NK-92 (cell line): ENCODE results near the gene TIMM10.

Experiments used
- DNase-seq: peaks from one replicate; lab custom pipeline; 2025; ENCODE audit not compliant: unreplicated experiment; lab: John Stamatoyannopoulos, UW

Gene TIMM10, protein sequence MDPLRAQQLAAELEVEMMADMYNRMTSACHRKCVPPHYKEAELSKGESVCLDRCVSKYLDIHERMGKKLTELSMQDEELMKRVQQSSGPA

DNA sequence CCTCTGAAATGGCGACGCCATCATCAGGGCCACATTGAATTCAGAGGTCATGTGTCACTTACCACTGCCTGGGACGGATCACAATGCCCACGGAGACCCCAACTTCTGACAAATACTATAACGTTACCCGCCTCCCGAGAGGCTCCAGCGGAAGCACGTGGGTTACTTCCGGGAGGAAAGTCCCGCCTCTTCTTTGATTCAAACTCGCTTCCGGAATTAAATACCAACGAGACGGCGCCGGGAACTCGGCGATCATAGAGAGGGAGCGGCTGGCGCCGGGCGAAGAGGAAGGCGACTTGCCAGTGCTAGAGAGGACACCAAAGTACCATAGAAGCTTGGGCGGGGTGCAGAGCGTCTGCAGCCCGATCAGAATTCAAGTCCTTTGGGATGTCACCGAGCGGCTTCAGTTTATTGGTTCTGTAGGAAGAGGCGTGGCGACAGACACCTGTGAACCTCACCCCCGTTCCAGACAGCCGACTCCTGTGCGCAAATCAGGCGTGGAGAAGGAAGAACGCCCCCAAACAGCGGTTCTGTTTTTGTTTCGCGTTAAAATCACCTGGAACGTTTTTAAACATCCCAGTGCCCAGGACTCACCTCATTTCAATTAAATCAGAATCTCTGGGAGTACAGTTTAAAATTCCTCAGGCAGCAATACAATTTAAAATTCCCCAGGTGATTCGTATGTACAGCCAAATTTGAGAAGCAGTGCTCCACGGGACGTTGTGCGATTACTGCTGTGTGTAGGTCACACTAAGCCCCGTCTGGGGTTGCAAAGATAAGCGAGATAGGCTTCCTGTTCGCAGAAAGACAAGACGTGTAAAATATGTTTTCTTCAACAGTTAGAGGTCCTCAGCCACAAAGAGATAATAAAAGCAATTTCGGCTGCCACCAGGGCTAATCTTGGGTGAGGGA, at the start of gene TIMM10:
Gene TIMM10, minus strand, starts transcription at position 159 of the 912 bp plus-strand sequence. CDS start 565 bp downstream, outside the sequence.
- DNase-seq: peak; percentile 82

- no peak for DNase-seq
Observed at GRCh38 chr11:57574061-57574460, 43.5 kb upstream of the TIMM10 start.

DNA sequence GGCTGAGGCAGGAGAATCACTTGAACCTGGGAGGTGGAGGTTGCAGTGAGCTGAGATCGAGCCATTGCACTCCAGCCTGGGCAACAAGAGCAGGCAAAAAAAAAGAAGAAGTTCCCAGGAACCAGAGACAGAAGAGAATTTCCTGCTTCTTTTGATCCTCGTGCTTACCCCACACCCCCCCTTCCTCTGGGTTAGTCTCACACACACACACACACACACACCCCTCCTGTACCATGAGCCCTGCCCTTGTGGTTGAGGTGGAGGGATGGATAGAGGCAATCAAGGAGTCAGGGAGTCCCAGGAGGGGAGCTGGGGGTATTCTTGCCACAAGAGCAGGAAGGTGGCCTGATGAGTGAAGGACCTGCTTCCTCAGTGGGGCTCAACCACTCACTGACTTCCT, 41.1 kb upstream of the TIMM10 start:
- no peak for DNase-seq

GRCh38 chr11:57568330-57568766, 37.8 kb upstream of the TIMM10 start:
- DNase-seq: no peak

DNA sequence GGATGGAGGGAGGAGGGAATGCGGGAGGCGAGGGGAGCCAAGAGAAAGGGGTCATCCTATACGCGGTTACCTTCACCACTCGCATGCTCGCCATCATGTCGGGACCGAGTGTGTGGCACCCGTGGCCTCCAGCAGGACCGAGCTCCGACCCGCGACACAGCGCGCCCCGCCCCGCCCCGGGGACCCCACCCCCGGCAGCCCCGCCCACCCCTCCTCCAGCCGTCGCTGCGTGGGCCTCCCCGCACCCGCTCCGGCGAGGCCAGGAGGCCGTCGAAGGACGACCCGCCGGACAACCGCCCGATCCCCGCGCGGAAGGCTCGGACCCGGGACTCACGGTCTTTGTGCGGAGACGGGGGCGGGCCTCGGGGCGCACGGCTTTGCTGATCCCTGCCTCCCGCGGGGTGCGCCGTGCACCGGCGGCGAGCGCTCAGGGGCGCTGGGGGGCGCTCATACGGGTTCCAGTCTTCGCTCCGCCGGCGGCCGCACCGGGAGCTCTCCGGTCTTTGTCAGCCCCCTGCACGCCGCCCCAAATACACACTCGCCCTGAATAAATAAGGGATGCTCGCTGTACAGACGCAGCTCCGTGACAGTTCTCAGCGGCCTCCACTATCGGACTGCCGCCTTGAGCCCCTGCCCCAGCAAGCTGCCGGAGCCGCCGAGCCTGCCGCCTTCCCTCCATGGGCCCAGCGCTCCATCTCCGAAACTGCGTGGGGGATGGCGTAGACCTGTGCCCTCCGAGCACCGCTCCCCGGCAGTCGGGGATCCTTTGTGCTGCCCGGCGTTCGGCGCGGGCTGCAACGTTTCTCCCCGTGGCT, 37.2 kb upstream of the TIMM10 start, which contains the start of gene UBE2L6:
Gene UBE2L6, minus strand, starts transcription at position 158 of the 815 bp plus-strand sequence. Its CDS starts 61 bp downstream, at position 97.
- no peak for DNase-seq

DNA sequence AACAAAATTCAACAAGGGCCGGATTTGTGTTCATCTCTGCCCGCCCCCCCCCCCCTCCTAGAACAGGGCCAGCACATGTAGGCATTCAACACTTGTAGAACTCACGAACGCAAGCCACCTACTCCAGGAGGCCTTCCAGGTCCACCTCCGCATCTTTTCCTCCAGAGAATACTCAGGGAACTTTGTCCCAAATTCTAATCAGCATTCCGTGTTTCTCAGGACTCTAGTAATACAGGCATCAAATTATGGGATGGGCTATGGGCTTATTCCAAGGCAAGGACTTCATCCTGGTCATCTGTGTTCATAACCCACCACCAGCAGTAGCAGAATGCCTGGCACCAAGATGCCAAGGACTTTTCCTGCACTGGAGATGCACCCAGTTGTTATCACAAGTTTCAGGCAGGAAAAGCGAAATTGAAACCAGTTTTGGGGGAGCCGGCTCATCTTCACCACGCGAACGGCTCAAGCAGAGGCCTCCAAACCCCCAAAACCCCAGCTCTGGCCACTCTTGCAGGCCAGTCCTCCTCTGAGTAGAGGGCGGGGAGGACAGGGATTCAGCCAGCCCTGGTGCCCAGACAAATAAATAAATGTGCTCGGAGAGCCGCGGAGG, 36.5 kb upstream of the TIMM10 start:
- DNase-seq: no peak

GRCh38 chr11:57566005-57566904, 35.7 kb upstream of the TIMM10 start:
- DNase-seq: no peak

GRCh38 chr11:57562596-57562995, 32.0 kb upstream of the TIMM10 start:
- DNase-seq: no peak

DNA sequence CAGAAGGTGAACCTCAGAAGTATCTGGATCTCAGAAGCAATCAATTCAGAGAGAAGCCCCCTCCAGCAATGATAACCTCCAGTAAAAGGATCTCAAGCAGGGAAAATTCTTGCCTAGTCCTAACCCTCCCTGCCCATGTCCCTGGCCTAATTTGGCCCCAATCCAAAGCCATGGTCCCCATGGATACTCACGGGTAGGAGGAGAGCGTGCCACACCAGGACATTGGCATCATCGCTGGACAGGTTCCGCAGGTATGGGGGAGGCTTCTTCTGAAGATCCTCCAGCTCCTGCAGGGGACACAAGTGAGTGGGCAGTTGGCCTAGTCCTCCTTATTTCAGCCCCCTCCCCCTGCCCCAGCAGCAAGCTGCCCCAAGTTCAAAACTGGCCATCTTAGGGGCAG, 29.6 kb upstream of the TIMM10 start:
- no peak for DNase-seq

DNA sequence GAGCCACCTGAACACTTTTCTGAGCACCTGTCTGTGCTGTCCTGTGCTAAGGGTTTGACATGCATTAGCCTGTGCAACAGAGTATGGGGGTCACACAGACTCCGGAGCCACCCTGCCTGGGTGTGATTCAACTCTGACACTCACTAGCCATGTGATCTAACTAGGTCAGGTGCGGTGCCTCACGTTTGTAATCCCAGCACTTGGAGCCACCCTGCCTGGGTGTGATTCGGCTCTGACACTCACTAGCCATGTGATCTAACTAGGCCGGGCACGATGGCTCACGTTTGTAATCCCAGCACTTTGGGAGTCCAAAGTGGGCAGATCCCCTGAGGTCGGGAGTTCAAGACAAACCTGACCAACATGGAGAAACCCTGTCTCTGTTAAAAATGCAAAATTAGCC, 25.5 kb upstream of the TIMM10 start:
- no peak for DNase-seq

GRCh38 chr11:57555393-57555792, 24.8 kb upstream of the TIMM10 start:
- no peak for DNase-seq

GRCh38 chr11:57552479-57552878, 21.9 kb upstream of the TIMM10 start:
- DNase-seq: no peak

DNA sequence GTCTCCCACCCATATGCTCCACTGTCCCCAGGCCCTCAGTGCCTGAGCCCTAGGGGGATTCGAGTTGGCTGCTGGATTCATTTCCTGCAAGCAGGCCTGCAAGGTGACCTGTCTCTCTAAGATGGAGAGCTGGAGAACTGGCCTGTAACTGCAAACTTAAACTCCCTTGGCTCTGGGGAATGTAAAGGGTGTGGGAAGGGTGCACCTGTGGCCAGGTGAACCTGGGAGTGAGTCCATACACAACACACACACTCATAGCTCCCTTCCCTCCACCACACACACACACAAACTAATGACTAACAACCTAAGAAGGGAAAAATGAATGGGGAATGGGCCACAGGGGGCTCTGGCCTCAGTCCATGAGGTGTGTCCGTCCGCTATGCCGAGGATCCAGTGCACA, 21.4 kb upstream of the TIMM10 start:
- DNase-seq: no peak

DNA sequence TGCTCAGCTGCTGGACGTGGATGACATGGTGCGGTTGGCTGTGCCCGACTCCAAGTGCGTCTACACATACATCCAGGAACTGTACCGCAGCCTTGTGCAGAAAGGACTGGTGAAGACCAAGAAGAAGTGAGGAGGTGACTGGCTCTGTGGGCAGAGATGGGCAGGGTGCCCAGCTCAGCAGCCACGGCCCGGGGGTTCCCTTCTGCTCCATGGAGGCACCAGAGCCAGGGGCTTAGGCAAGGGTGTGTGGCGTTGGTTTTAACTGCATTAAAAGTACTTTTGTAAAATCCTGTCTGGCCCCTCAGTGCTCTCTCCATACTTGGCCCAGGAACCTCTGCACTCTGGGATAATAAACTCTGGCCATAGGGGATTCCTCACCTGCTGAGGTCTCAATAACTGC, 19.4 kb upstream of the TIMM10 start:
- no peak for DNase-seq

- DNase-seq: no peak
Observed at GRCh38 chr11:57547854-57548377, 17.4 kb upstream of the TIMM10 start.

DNA sequence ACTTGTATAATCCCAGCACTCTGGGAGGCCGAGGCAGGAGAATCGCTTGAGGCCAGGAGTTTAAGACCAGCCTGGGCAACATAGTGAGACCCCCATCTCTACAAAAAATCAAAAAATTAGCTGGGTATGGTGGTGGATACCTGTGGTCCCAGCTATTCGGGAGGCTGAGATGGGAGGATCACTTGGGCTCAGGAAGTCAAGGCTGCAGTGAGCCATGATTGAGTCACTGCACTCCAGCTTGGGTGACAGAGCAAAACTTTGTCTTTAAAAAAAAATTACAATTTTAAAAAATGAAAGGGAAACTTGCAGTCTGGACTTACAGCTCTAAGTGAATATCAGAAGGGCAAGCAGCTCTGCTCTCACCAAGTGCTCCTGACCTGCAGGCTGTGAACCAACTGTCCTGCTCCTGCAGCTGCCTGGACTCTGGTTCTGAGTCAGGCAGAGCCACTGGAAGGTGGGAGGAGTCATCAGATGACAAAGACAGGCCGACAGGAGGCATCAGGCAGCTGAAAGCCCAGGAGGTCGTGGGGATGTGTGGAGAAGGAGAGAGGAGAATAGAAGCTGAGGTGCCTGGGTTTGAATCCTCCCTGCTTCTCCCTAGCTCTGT, 16.4 kb upstream of the TIMM10 start:
- no peak for DNase-seq

GRCh38 chr11:57546451-57546850, 15.9 kb upstream of the TIMM10 start:
- no peak for DNase-seq

GRCh38 chr11:57545883-57546282, 15.3 kb upstream of the TIMM10 start:
- DNase-seq: no peak

DNA sequence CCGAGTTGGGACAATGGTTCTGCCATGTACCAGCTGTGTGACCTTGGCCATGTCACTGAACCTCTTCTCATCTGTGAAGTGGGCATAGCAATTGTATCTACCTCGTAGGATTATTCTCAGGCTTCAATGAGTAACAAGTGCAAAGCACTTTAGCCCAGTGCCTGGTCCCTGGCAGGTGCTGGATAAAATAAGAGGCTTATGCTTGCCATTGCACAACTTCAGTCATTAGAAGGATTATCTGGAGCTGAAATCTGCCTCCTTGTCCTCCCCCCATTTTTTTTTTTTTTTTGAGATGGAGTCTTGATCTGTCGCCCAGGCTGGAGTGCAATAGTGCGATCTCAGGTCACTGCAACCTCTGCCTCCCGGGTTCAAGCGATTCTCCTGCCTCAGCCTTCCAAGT, 14.0 kb upstream of the TIMM10 start:
- DNase-seq: no peak

DNA sequence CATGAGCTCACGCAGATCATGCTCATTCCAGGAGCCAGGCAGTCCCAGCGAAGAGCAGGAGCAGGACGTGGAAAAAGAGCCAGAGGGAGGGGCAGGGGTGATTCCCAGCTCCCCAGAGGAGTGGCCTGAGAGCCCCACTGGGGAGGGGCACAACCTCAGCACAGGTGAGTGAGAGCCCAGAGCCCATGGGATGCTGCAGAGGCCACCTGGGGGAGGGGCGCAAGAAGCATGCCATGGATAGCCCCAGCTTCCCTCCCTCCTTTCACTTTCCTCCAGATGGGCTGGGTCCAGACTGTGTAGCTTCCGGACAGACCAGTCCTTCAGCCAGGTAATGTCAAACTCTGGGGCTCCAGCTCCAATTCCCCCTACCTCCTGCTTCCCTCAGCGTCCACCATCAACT, 13.0 kb upstream of the TIMM10 start:
- DNase-seq: no peak
